ENCODE measurements around the gene ATG10. TPM values are rescaled to one million over a fixed set of nuclear protein-coding genes. Genes with fewer than 3 reads are reported as not detected.
"Not testable (repeated sequence)": the region's sequence is repeated elsewhere in the genome, so short reads cannot be mapped to it uniquely, and the experiment has no call there.

Gene ATG10
- total RNA-seq, 1 donor: 6.5 TPM

GRCh38 chr5:82019342-82020138 is 47.7 kb downstream of the ATG10 start:
- no peaks in the 10 kb centered on the region for H4K20me1 ChIP-seq (ENCODE audit: insufficient read depth, low read length)
- TF ChIP-seq CTCF (IDR thresholded peaks at IDR 0.05; ENCODE audit: extremely low read depth, low read depth, low read length): no peak
- H3K36me3 ChIP-seq (ENCODE audit: insufficient read depth, low read length): no peaks in the 10 kb centered on the region
- H3K79me2 ChIP-seq (ENCODE audit: insufficient read depth, low read length): no peaks in the 10 kb centered on the region
- no peaks in the 10 kb centered on the region for H3K27me3 ChIP-seq (ENCODE audit: insufficient read depth, low read length)
- no peak for DNase-seq (ENCODE audit: insufficient read length, low spot score, missing footprints)
- H3K9me3 ChIP-seq (ENCODE audit: low read depth, low read length): no peaks in the 10 kb centered on the region
- H3K4me1 ChIP-seq (ENCODE audit: insufficient read depth, low read length): no peaks in the 10 kb centered on the region
- no peak overlapping the region for H2AFZ ChIP-seq (ENCODE audit: low read length)
- no peak overlapping the region for H3K4me3 ChIP-seq (ENCODE audit: insufficient read depth, low read length)
- no peak overlapping the region for H3K27ac ChIP-seq (ENCODE audit: low read depth, low read length)
- no peak overlapping the region for H3K4me2 ChIP-seq (ENCODE audit: insufficient read depth, low read length)

- no peaks in the 10 kb centered on the region for H3K9me3 ChIP-seq (ENCODE audit: low read depth, low read length)
- no peaks in the 10 kb centered on the region for H4K20me1 ChIP-seq (ENCODE audit: insufficient read depth, low read length)
- H3K4me2 ChIP-seq (ENCODE audit: insufficient read depth, low read length): no peak overlapping the region
- no peaks in the 10 kb centered on the region for H3K36me3 ChIP-seq (ENCODE audit: insufficient read depth, low read length)
- H3K4me1 ChIP-seq (ENCODE audit: insufficient read depth, low read length): no peaks in the 10 kb centered on the region
- H3K27me3 ChIP-seq (ENCODE audit: insufficient read depth, low read length): no peaks in the 10 kb centered on the region
- H3K27ac ChIP-seq (ENCODE audit: low read depth, low read length): no peak overlapping the region
- no peak for DNase-seq (ENCODE audit: insufficient read length, low spot score, missing footprints)
- no peak overlapping the region for H2AFZ ChIP-seq (ENCODE audit: low read length)
- H3K4me3 ChIP-seq (ENCODE audit: insufficient read depth, low read length): no peak overlapping the region
- TF ChIP-seq CTCF (IDR thresholded peaks at IDR 0.05; ENCODE audit: extremely low read depth, low read depth, low read length): no peak
- H3K79me2 ChIP-seq (ENCODE audit: insufficient read depth, low read length): no peaks in the 10 kb centered on the region
Measured at GRCh38 chr5:82022499-82022898, 50.7 kb downstream of the ATG10 start.

GRCh38 chr5:82023644-82024043 is 51.8 kb downstream of the ATG10 start:
- Histone ChIP-seq H3K9me3 (ENCODE audit: low read depth, low read length) (no peaks in the 10 kb centered on the region), H3K79me2 (ENCODE audit: insufficient read depth, low read length) (no peaks in the 10 kb centered on the region), H3K4me1 (ENCODE audit: insufficient read depth, low read length) (no peaks in the 10 kb centered on the region), H2AFZ (ENCODE audit: low read length) (no peak overlapping the region), H3K36me3 (ENCODE audit: insufficient read depth, low read length) (no peaks in the 10 kb centered on the region), H4K20me1 (ENCODE audit: insufficient read depth, low read length) (no peaks in the 10 kb centered on the region), H3K27ac (ENCODE audit: low read depth, low read length) (no peak overlapping the region), H3K27me3 (ENCODE audit: insufficient read depth, low read length) (no peaks in the 10 kb centered on the region), H3K4me3 (ENCODE audit: insufficient read depth, low read length) (no peak overlapping the region), H3K4me2 (ENCODE audit: insufficient read depth, low read length) (no peak overlapping the region)
- no peak for DNase-seq (ENCODE audit: insufficient read length, low spot score, missing footprints)
- no peak for TF ChIP-seq CTCF (IDR thresholded peaks at IDR 0.05; ENCODE audit: extremely low read depth, low read depth, low read length)

- DNase-seq (ENCODE audit: insufficient read length, low spot score, missing footprints): no peak
- Histone ChIP-seq H2AFZ (ENCODE audit: low read length) (no peak overlapping the region), H3K36me3 (ENCODE audit: insufficient read depth, low read length) (no peaks in the 10 kb centered on the region), H3K27me3 (ENCODE audit: insufficient read depth, low read length) (no peaks in the 10 kb centered on the region), H3K4me2 (ENCODE audit: insufficient read depth, low read length) (no peak overlapping the region), H3K9me3 (ENCODE audit: low read depth, low read length) (no peaks in the 10 kb centered on the region), H3K4me3 (ENCODE audit: insufficient read depth, low read length) (no peak overlapping the region), H4K20me1 (ENCODE audit: insufficient read depth, low read length) (no peaks in the 10 kb centered on the region), H3K4me1 (ENCODE audit: insufficient read depth, low read length) (no peaks in the 10 kb centered on the region), H3K79me2 (ENCODE audit: insufficient read depth, low read length) (no peaks in the 10 kb centered on the region), H3K27ac (ENCODE audit: low read depth, low read length) (no peak overlapping the region)
- no peak for TF ChIP-seq CTCF (IDR thresholded peaks at IDR 0.05; ENCODE audit: extremely low read depth, low read depth, low read length)
Measured at GRCh38 chr5:82031220-82032119, 59.6 kb downstream of the ATG10 start.

GRCh38 chr5:82042894-82043293 is 71.1 kb downstream of the ATG10 start:
- H3K4me1 ChIP-seq (ENCODE audit: insufficient read depth, low read length): peaks cover 13% of the 10 kb centered on the region
- H3K9me3 ChIP-seq (ENCODE audit: low read depth, low read length); H3K27me3 ChIP-seq (ENCODE audit: insufficient read depth, low read length); H3K4me2 ChIP-seq (ENCODE audit: insufficient read depth, low read length); H4K20me1 ChIP-seq (ENCODE audit: insufficient read depth, low read length); H3K79me2 ChIP-seq (ENCODE audit: insufficient read depth, low read length); H3K4me3 ChIP-seq (ENCODE audit: insufficient read depth, low read length); H3K36me3 ChIP-seq (ENCODE audit: insufficient read depth, low read length); H2AFZ ChIP-seq (ENCODE audit: low read length); H3K27ac ChIP-seq (ENCODE audit: low read depth, low read length); DNase-seq (ENCODE audit: insufficient read length, low spot score, missing footprints): not testable (repeated sequence)
